Tibial nerve (tissue), 4 donors: ENCODE measurements around the gene AKAP6. TPM values are rescaled to one million over a fixed set of nuclear protein-coding genes. Genes with fewer than 3 reads are reported as not detected.
"Not testable (repeated sequence)": the region's sequence is repeated elsewhere in the genome, so short reads cannot be mapped to it uniquely, and the experiment has no call there.

Source experiments
- DNase-seq, 2 donors: peaks; one replicate each; pipeline ENCODE4 v3.0.0-alpha.2; 2019; ENCODE audit warnings: low spot score in 2 of 2
- H3K27ac ChIP-seq, 4 donors: fragments of 200-600 bp; sonication (generic) in 3 of 4; one replicate each; pipeline ENCODE4 v1.5.1; 2017 to 2019; ENCODE audit warnings: mild to moderate bottlenecking in 1 of 4
- H3K27me3 ChIP-seq, 2 donors: fragments of 200-600 bp; sonication (generic) in 1 of 2; one replicate each; pipeline versions ENCODE4 v1.5.1 to v1.6.0; 2017 to 2019
- H3K36me3 ChIP-seq, 3 donors: fragments of 200-600 bp; sonication (generic); one replicate each; pipeline ENCODE4 v1.5.1; 2018 to 2019
- H3K4me1 ChIP-seq, 4 donors: fragments of 200-600 bp; sonication (generic) in 3 of 4; one replicate each; pipeline ENCODE4 v1.5.1; 2017 to 2019
- H3K4me3 ChIP-seq, 4 donors: fragments of 200-600 bp; sonication (generic) in 3 of 4; one replicate each; pipeline ENCODE4 v1.5.1; 2017 to 2019; ENCODE audit warnings: mild to moderate bottlenecking in 1 of 4, moderate library complexity in 1 of 4
- H3K9me3 ChIP-seq, 4 donors: fragments of 200-600 bp; sonication (generic) in 3 of 4; one replicate each; pipeline ENCODE4 v1.5.1; 2017 to 2019
- EP300 ChIP-seq, 2 donors: sonication (generic); formaldehyde crosslinking; IDR thresholded peaks; one replicate each; pipeline ENCODE4 v1.6.1; 2017; ENCODE audit warnings: antibody characterized with exemption in 2 of 2, mild to moderate bottlenecking in 1 of 2
- POLR2A ChIP-seq, 2 donors: fragments of 450-650 bp; IDR thresholded peaks; one replicate each; pipeline ENCODE4 v1.6.1; 2017; ENCODE audit warnings: antibody characterized with exemption in 2 of 2, mild to moderate bottlenecking in 2 of 2, moderate library complexity in 2 of 2
- WGBS, 2 donors: methylation state at CpG; one replicate each; pipeline ENCODE4 v1.1.5; 2018; 5-methylcytosine and 5-hydroxymethylcytosine counted together
- total RNA-seq, 4 donors: library from RNA; depleted of rRNA; stranded (reverse); fragments of >200 nt; gene quantifications; one replicate each; pipeline ENCODE4 v1.1.0, GENCODE V29; 2016
- TF ChIP-seq, protein P1 (sequence below), 5 experiments: fragments of 200-600 bp in 3 of 5; fragments of 450-650 bp in 2 of 5; sonication (generic) in 3 of 5; IDR thresholded peaks; one replicate each; pipeline ENCODE4 v1.5.1; 2016 to 2019; ENCODE audit warnings: antibody characterized with exemption in 5 of 5, mild to moderate bottlenecking in 3 of 5, moderate library complexity in 2 of 5

AKAP6 gene
- total RNA-seq, 4 donors from 2014 or later = 2.1 to 10.7 (median 5.2) TPM

DNA sequence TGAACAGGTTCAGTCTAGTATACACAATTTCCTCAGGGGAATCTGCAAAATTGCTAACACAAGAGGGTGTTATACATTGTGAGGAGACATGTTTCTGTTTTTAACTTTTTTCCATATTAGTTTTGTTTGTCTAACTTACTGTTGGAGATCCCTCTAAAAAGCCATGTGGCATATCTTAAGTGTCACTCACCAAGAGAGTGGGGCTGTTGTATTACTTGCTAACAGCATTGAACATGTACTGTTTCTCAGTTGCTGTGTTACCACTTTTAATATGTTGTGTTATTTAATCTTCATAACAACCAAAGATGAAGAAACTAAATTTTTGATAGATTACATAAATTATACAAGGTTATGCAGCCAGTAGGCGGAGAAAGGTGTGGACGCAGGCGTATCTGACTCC lies 455.3 kb downstream of the AKAP6 start:
- TF ChIP-seq POLR2A (IDR thresholded peaks at IDR 0.05) = no peak
- TF ChIP-seq EP300 (IDR thresholded peaks at IDR 0.05) = no peak
- TF ChIP-seq, protein P1, sequence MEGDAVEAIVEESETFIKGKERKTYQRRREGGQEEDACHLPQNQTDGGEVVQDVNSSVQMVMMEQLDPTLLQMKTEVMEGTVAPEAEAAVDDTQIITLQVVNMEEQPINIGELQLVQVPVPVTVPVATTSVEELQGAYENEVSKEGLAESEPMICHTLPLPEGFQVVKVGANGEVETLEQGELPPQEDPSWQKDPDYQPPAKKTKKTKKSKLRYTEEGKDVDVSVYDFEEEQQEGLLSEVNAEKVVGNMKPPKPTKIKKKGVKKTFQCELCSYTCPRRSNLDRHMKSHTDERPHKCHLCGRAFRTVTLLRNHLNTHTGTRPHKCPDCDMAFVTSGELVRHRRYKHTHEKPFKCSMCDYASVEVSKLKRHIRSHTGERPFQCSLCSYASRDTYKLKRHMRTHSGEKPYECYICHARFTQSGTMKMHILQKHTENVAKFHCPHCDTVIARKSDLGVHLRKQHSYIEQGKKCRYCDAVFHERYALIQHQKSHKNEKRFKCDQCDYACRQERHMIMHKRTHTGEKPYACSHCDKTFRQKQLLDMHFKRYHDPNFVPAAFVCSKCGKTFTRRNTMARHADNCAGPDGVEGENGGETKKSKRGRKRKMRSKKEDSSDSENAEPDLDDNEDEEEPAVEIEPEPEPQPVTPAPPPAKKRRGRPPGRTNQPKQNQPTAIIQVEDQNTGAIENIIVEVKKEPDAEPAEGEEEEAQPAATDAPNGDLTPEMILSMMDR (IDR thresholded peaks at IDR 0.05) = no peak
- DNase-seq = no peak
- H3K27ac ChIP-seq = no peak overlapping the region
- H3K36me3 ChIP-seq = no peaks in the 10 kb centered on the region
- no peaks in the 10 kb centered on the region for H3K4me1 ChIP-seq
- H3K9me3 ChIP-seq = no peaks in the 10 kb centered on the region
- H3K4me3 ChIP-seq = no peak overlapping the region
- H3K27me3 ChIP-seq = no peaks in the 10 kb centered on the region
- 81% methylated on average over 3 of the region's 3 CpGs for WGBS, 2 donors

DNA sequence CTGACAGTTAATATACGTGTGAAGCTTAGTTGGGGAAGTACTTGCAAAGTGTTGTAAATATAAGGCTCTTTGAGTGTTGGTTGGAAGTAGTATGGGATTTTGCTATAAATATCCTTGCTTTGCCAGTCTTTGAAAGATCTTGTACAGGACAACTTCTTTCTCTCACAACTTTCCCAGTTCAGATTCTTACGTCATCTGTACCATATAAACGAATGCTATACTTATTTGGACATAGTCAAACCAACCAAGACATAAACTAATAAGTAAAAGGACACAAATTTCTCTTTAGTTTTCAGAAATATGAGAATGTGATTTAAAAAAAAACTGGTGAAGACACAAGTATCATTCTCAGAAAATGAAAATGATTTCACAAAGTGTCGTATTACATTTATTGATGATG lies 456.5 kb downstream of the AKAP6 start:
- no peaks in the 10 kb centered on the region for H3K27me3 ChIP-seq
- H3K9me3 ChIP-seq = no peaks in the 10 kb centered on the region
- DNase-seq = no peak
- TF ChIP-seq EP300 (IDR thresholded peaks at IDR 0.05) (no peak), POLR2A (IDR thresholded peaks at IDR 0.05) (no peak)
- TF ChIP-seq, protein P1 (IDR thresholded peaks at IDR 0.05) = no peak
- no peaks in the 10 kb centered on the region for H3K4me1 ChIP-seq
- no peak overlapping the region for H3K4me3 ChIP-seq
- WGBS, 2 donors = 73 to 74% methylated on average over 4 of the region's 4 CpGs
- no peaks in the 10 kb centered on the region for H3K36me3 ChIP-seq
- H3K27ac ChIP-seq = no peak overlapping the region

DNA sequence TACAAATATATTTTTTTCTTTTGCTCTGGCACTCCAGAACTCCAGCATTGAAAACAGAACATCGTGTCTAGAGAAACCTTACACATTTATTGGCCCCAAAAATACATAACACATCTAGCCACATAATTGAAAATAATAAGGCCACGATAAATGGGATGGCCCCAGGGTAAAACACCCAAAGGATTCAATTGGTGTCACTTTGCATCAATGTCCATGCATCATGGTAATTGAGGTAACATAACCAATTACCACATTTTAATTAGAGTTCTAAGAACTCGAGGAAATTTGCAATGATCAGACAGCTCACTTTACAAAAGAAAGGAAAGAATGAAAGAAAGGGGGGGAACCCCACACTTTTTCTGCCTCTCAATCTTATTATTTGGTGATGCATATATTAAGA lies 457.8 kb downstream of the AKAP6 start:
- no peak for DNase-seq
- Histone ChIP-seq H3K4me3 (no peak overlapping the region), H3K9me3 (peaks cover 0 to 4% (median 0%) of the 10 kb centered on the region in 4 donors), H3K27me3 (no peaks in the 10 kb centered on the region), H3K27ac (no peak overlapping the region), H3K36me3 (no peaks in the 10 kb centered on the region), H3K4me1 (no peaks in the 10 kb centered on the region)
- WGBS, 2 donors = 71 to 73% methylated on average over 3 of the region's 3 CpGs
- TF ChIP-seq, protein P1 (IDR thresholded peaks at IDR 0.05) = no peak
- TF ChIP-seq POLR2A (IDR thresholded peaks at IDR 0.05) (no peak), EP300 (IDR thresholded peaks at IDR 0.05) (no peak)

- H3K27me3 ChIP-seq, DNase-seq, H3K4me1 ChIP-seq, H3K36me3 ChIP-seq, H3K27ac ChIP-seq, H3K4me3 ChIP-seq: not testable (repeated sequence)
- H3K9me3 ChIP-seq = peaks cover 0 to 34% (median under 1%) of the 10 kb centered on the region in 4 donors
These were observed 463.9 kb downstream of the AKAP6 start for GRCh38 chr14:32793033-32793432.

DNA sequence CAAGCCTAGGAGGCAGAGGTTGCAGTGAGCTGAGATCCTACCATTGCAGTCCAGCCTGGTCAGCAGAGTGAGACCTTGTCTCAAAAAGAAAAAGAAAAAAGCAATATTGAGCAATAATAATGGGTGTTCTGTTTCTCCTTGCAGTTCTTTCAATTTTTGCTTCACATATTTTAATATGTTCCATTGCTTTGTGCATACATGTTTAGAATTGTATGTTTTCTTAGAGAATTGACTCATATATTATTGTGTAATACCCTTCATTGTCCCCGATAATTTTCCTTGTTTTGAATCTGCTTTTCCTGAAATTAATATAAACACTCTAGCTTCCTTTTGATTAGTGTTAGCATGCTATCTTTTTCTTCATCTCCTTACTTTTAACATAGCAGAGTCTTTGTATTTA lies 471.2 kb downstream of the AKAP6 start:
- TF ChIP-seq, protein P1 (IDR thresholded peaks at IDR 0.05) = no peak
- Histone ChIP-seq H3K4me1 (no peaks in the 10 kb centered on the region), H3K27me3 (no peaks in the 10 kb centered on the region), H3K36me3 (no peaks in the 10 kb centered on the region), H3K4me3 (no peak overlapping the region), H3K27ac (no peak overlapping the region), H3K9me3 (peaks cover 0 to 62% (median 19%) of the 10 kb centered on the region in 4 donors)
- 85 to 91% methylated on average over 1 of the region's 1 CpG for WGBS, 2 donors
- DNase-seq = no peak

- peaks cover 0 to 56% (median 19%) of the 10 kb centered on the region in 4 donors for H3K9me3 ChIP-seq
These were observed 473.2 kb downstream of the AKAP6 start for GRCh38 chr14:32802295-32802694.

More at GRCh38 chr14:32802295-32802694, 473.2 kb downstream of the AKAP6 start:
- Histone ChIP-seq H3K4me3 (no peak overlapping the region), H3K36me3 (no peaks in the 10 kb centered on the region), H3K27me3 (no peaks in the 10 kb centered on the region), H3K27ac (no peak overlapping the region), H3K4me1 (no peaks in the 10 kb centered on the region)
- 98 to 100% methylated on average over 1 of the region's 1 CpG for WGBS, 2 donors
- TF ChIP-seq EP300 (IDR thresholded peaks at IDR 0.05) (no peak), POLR2A (IDR thresholded peaks at IDR 0.05) (no peak)
- TF ChIP-seq, protein P1 (IDR thresholded peaks at IDR 0.05) = no peak
- no peak for DNase-seq
